HCT116 (cell line): ENCODE measurements around the gene BNC2. TPM values are rescaled to one million over a fixed set of nuclear protein-coding genes. Genes with fewer than 3 reads are reported as not detected.

Experiments used
- ATAC-seq: fragments of 200-7000 bp; cut with Tn5 transposase; 2 replicates; pipeline ENCODE4 v1.9.1; 2020; ENCODE audit warnings: mild to moderate bottlenecking, moderate library complexity
- BruUV-seq: library from RNA; stranded (reverse); fragments of 400-500 nt; replicated peaks from 2 replicates; lab custom pipeline; 2021; lab: Mats Ljungman, UMichigan
- CTCF ChIA-PET: fragments of 300-600 bp; sonication (Branson Sonifier 250); formaldehyde crosslinking; loops from one replicate; lab custom pipeline; 2021; ENCODE audit warnings: antibody characterized with exemption; lab: Charles Lee
- POLR2A ChIA-PET: fragments of 300-600, 350-600 bp; sonication (Branson Sonifier 250); formaldehyde crosslinking; loops from one replicate; lab custom pipeline; 2021; ENCODE audit warnings: antibody characterized with exemption; lab: Charles Lee
- RAD21 ChIA-PET, 2 experiments: fragments of 300-600 bp; sonication (Branson Sonifier 250); formaldehyde crosslinking; loops; one replicate each; lab custom pipeline; 2023; ENCODE audit warnings: low total read pairs in 2 of 2; ENCODE audit not compliant: uncharacterized antibody in 2 of 2, unreplicated experiment in 2 of 2, low non-redundant PET in 1 of 2; lab: Charles Lee
- DNase-seq: peaks from one replicate; pipeline ENCODE4 v3.0.0-alpha.2; 2010; ENCODE audit warnings: low read depth, low spot score
- H2AFZ ChIP-seq: fragments of 200-600 bp; shearing (Covaris generic), sonication (generic); 2 replicates; pipeline ENCODE4 v1.6.1; 2017; ENCODE audit warnings: low read depth, mixed run types, mixed read lengths, antibody characterized with exemption, low read length; ENCODE audit not compliant: poor library complexity, severe bottlenecking
- H3K27ac ChIP-seq: 2 replicates; pipeline ENCODE4 v1.5.1; 2012; ENCODE audit warnings: low read depth, low read length
- H3K27me3 ChIP-seq: fragments of 200-600 bp; sonication (generic); 2 replicates; pipeline ENCODE4 v1.6.1; 2016; ENCODE audit warnings: mixed run types, low read length, mixed read lengths; ENCODE audit not compliant: insufficient read depth
- H3K36me3 ChIP-seq, 2 experiments: fragments of 200-500 bp in 1 of 2; fragments of 200-600 bp in 1 of 2; sonication (Bioruptor generic) in 1 of 2; sonication (generic) in 1 of 2; 2 replicates each; pipeline versions ENCODE4 v1.5.1 to v1.6.1; 2014 to 2016; ENCODE audit warnings: low read length in 2 of 2, inconsistent platforms in 1 of 2, mixed read lengths in 1 of 2, mixed run types in 1 of 2; ENCODE audit not compliant: insufficient read depth in 2 of 2, control insufficient read depth in 1 of 2
- H3K4me1 ChIP-seq, 2 experiments: fragments of 200-600 bp in 1 of 2; sonication (generic) in 1 of 2; 2 replicates each; pipeline versions ENCODE4 v1.5.1 to v1.6.1; 2012 to 2017; ENCODE audit warnings: low read length in 2 of 2, inconsistent platforms in 1 of 2, mild to moderate bottlenecking in 1 of 2, mixed read lengths in 1 of 2, mixed run types in 1 of 2, moderate library complexity in 1 of 2; ENCODE audit not compliant: insufficient read depth in 2 of 2, control insufficient read depth in 1 of 2
- H3K4me2 ChIP-seq: fragments of 200-600 bp; sonication (generic); 2 replicates; pipeline ENCODE4 v1.6.1; 2017; ENCODE audit warnings: mixed run types, low read length, mixed read lengths
- H3K4me3 ChIP-seq, 2 experiments: fragments of 200-600 bp in 1 of 2; sonication (generic) in 1 of 2; replicated peaks in 1 of 2; 2 replicates each; pipeline ENCODE4 v1.5.1; 2011 to 2016; ENCODE audit warnings: low read length in 2 of 2, control low read depth in 1 of 2, low read depth in 1 of 2, mild to moderate bottlenecking in 1 of 2, mixed read lengths in 1 of 2, mixed run types in 1 of 2
- H3K79me2 ChIP-seq: fragments of 200-600 bp; sonication (generic); 2 replicates; pipeline ENCODE4 v1.6.1; 2017; ENCODE audit warnings: mild to moderate bottlenecking, mixed run types, low read length, moderate library complexity, mixed read lengths; ENCODE audit not compliant: insufficient read depth
- H3K9ac ChIP-seq: fragments of 200-600 bp; sonication (generic); 2 replicates; pipeline ENCODE4 v1.6.1; 2016; ENCODE audit warnings: low read length, mixed read lengths
- H3K9me2 ChIP-seq: fragments of 200-600 bp; sonication (generic), shearing (Covaris generic); 2 replicates; pipeline ENCODE4 v1.6.1; 2017; ENCODE audit warnings: mixed run types, mild to moderate bottlenecking, moderate library complexity; ENCODE audit not compliant: insufficient read depth
- H3K9me3 ChIP-seq, 2 experiments: fragments of 200-500 bp in 1 of 2; fragments of 200-600 bp in 1 of 2; sonication (Bioruptor generic) in 1 of 2; sonication (generic) in 1 of 2; 2 replicates each; pipeline ENCODE4 v1.6.1; 2014 to 2017; ENCODE audit warnings: low read length in 2 of 2, mixed read lengths in 2 of 2, inconsistent platforms in 1 of 2, low read depth in 1 of 2, mild to moderate bottlenecking in 1 of 2, mixed run types in 1 of 2, moderate library complexity in 1 of 2; ENCODE audit not compliant: control insufficient read depth in 1 of 2, insufficient read depth in 1 of 2
- H4K20me1 ChIP-seq: fragments of 200-600 bp; sonication (generic), shearing (Covaris generic); 2 replicates; pipeline ENCODE4 v1.6.1; 2017; ENCODE audit warnings: mixed run types, mild to moderate bottlenecking, moderate library complexity; ENCODE audit not compliant: insufficient read depth
- CBX3 ChIP-seq: IDR thresholded peaks from 2 replicates; pipeline ENCODE4 v1.6.1; 2012; ENCODE audit warnings: low read depth
- CEBPB ChIP-seq: IDR thresholded peaks from 2 replicates; pipeline ENCODE4 v1.6.1; 2012; ENCODE audit warnings: low read depth
- CTCF ChIP-seq, 3 experiments: fragments of 200-600 bp in 1 of 3; sonication (generic) in 1 of 3; IDR thresholded peaks in 2 of 3; conservative IDR thresholded peaks in 1 of 3; 2 replicates each; pipeline ENCODE4 v1.5.1; 2012 to 2017; ENCODE audit warnings: low read depth in 2 of 3, low read length in 2 of 3, antibody characterized with exemption in 1 of 3, borderline replicate concordance in 1 of 3, control low read depth in 1 of 3, mild to moderate bottlenecking in 1 of 3, mixed read lengths in 1 of 3, mixed run types in 1 of 3, moderate library complexity in 1 of 3; ENCODE audit not compliant: insufficient read depth in 1 of 3
- EZH2 ChIP-seq: fragments of 200-600 bp; sonication (generic); IDR thresholded peaks from 2 replicates; pipeline ENCODE4 v1.6.1; 2017; ENCODE audit warnings: antibody characterized with exemption, mixed run types
- EZH2phosphoT487 ChIP-seq: fragments of 200-600 bp; IDR thresholded peaks from 2 replicates; pipeline ENCODE4 v1.6.1; 2018; ENCODE audit warnings: antibody characterized with exemption, borderline replicate concordance
- FOSL1 ChIP-seq: IDR thresholded peaks from 2 replicates; pipeline ENCODE4 v1.6.1; 2012; ENCODE audit warnings: low read depth
- MAX ChIP-seq: IDR thresholded peaks from 2 replicates; pipeline ENCODE4 v1.6.1; 2012
- POLR2AphosphoS5 ChIP-seq: IDR thresholded peaks from 2 replicates; pipeline ENCODE4 v1.6.1; 2011; ENCODE audit warnings: mild to moderate bottlenecking, low read depth, low read length, moderate library complexity
- REST ChIP-seq: IDR thresholded peaks from 2 replicates; pipeline ENCODE4 v1.6.1; 2012; ENCODE audit warnings: low read depth
- SIN3A ChIP-seq: IDR thresholded peaks from 2 replicates; pipeline ENCODE4 v1.6.1; 2012; ENCODE audit warnings: low read depth
- SP1 ChIP-seq: IDR thresholded peaks from 2 replicates; pipeline ENCODE4 v1.6.1; 2012; ENCODE audit warnings: low read depth
- YY1 ChIP-seq: IDR thresholded peaks from 2 replicates; pipeline ENCODE4 v1.6.1; 2011; ENCODE audit warnings: low read length, low read depth, moderate library complexity, mild to moderate bottlenecking; ENCODE audit not compliant: insufficient replicate concordance; ENCODE audit errors: extremely low read depth
- ZBTB33 ChIP-seq: IDR thresholded peaks from 2 replicates; pipeline ENCODE4 v1.6.1; 2011; ENCODE audit warnings: mild to moderate bottlenecking, low read length, moderate library complexity; ENCODE audit not compliant: insufficient replicate concordance; ENCODE audit errors: extremely low read depth
- ZFX ChIP-seq: fragments of 450-650 bp; IDR thresholded peaks from 2 replicates; pipeline ENCODE4 v1.6.1; 2017
- intact Hi-C: fragments of 100-400 bp; cut with micrococcal nuclease; formaldehyde crosslinking; loops from 2 replicates; pipeline ENCODE4 v1.10.0; 2022
- total RNA-seq: library from RNA; stranded (reverse); gene quantifications from one replicate; pipeline ENCODE4 v1.2.1, GENCODE V29; 2021; ENCODE audit not compliant: unreplicated experiment

The BNC2 gene
- total RNA-seq, 1 experiment from 2014 or later = 0.37 TPM

- no TSS peak for BruUV-seq
- no peaks in the 10 kb centered on the region for H3K9me2 ChIP-seq
- TF ChIP-seq ZBTB33 (no peak), REST (no peak), CEBPB (no peak), YY1 (no peak), ZFX (no peak), MAX (no peak), POLR2AphosphoS5 (no peak), SP1 (no peak), EZH2 (no peak), FOSL1 (no peak), CBX3 (no peak), SIN3A (no peak), CTCF (IDR thresholded peaks at IDR 0.05 in 2 of 3, conservative IDR thresholded peaks at IDR 0.05 in 1 of 3; ENCODE audit: borderline replicate concordance in 1 of 3, insufficient read depth in 1 of 3, low read depth in 2 of 3, low read length in 2 of 3) (no peak), EZH2phosphoT487 (no peak)
- TF ChIP-seq, all 23 proteins: peak for 0
- Histone ChIP-seq H3K27ac (no peak overlapping the region), H3K4me3 (no peak overlapping the region), H3K9ac (no peak overlapping the region), H4K20me1 (no peaks in the 10 kb centered on the region), H3K9me3 (no peaks in the 10 kb centered on the region), H3K79me2 (no peaks in the 10 kb centered on the region), H2AFZ (no peak overlapping the region), H3K4me2 (no peak overlapping the region), H3K4me1 (no peaks in the 10 kb centered on the region), H3K27me3 (peaks cover 32% of the 10 kb centered on the region), H3K36me3 (no peaks in the 10 kb centered on the region)
- intact Hi-C loops = no loop called here
- CTCF ChIA-PET = no interaction called here
- DNase-seq = no peak
- RAD21 ChIA-PET = no interaction called here
- ATAC-seq = no peak
- POLR2A ChIA-PET = no interaction called here
Observed at GRCh38 chr9:16485575-16486321, 384.7 kb downstream of the BNC2 start.
